SW480 (cell line): ENCODE data around the gene SYN1.

Experiments
- DNase-seq: peaks from one replicate; pipeline ENCODE4 v3.0.0-alpha.2; 2016; ENCODE audit warnings: low spot score

Gene SYN1

DNA sequence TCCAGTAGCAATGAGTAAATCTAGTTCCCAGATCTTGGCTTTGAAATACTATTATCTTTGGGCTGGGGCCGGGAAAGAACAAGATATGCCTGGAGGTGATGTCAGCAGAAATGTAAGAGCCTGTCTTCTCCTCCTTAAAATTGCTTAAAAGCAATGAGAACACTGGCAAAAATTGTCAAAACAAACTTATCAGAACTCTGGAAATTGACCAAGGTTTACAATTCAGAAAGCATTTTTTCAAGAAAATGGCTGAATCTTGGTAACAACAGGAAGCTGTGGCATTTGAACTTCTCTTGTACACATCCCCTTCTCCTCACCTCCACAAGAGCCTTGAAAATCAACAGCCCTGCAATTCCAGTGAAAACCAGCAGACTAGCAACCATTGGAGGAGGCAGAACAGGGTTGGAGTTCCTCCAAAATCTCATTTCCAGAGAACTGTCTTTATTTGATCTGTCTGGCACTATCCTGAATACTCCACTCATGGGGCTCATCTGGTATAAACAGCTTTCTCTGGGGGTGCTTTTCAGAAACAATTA, 23.9 kb downstream of the SYN1 start:
- no peak for DNase-seq

GRCh38 chrX:47593522-47593921, 26.1 kb downstream of the SYN1 start:
- DNase-seq, result no peak

DNA sequence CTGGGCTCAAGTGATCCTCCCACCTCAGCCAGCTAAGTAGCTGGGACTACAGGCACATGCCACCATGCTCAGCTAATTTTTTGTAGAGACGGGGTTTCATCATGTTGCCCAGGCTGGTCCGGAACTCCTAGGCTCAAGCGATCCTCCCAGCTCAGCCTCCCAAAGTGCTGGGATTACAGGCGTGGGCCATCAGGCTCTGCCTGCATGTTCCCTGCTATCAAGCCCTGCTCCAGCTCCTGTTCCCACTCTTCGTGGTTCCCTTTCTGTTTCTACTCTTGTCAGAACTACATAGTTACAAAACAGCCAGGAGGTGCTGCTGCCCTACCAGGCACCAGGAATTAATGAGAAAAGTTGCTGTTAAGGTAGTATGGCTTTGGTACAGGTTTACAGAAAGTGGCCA, 28.7 kb downstream of the SYN1 start:
- no peak for DNase-seq

- no peak for DNase-seq
Measured at GRCh38 chrX:47587906-47588735, 31.5 kb downstream of the SYN1 start.

DNA sequence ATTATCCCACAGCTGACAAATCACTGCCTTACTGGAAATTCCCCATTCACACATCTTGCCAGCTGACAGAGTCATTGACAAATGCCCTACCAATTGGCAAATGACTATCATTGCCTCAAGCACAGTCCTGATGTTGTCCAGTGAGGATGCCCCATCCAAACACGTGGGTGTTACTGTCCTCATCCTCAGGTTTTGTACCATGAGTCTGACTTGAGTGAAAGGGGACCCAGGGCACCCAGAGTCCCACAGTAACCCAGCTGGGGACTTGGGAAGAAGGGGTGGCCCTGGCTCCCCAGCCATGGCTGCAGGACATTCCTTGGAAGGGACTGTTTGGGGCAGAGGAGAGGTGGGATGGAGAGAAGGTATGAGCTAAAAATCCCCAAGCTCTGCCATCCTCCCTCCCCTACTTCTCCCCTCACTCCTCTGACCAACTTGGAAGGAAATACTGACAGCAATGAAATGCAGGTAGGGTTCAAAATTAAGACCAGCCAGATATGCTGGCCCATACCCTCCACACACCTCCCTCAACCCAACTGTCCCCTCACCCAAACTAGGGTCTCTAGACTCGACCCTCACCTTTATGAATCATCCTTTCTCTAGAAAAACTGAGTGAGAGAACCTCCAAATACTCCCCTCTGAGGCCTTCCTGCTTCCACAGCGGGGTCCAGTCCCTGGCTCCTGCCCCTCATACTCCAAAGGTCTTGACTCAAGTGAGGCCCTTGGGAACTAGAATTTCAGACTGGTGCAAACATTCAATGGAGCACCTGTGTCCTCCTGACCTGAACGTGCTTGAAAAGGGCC, 32.4 kb downstream of the SYN1 start:
- DNase-seq, result no peak

DNA sequence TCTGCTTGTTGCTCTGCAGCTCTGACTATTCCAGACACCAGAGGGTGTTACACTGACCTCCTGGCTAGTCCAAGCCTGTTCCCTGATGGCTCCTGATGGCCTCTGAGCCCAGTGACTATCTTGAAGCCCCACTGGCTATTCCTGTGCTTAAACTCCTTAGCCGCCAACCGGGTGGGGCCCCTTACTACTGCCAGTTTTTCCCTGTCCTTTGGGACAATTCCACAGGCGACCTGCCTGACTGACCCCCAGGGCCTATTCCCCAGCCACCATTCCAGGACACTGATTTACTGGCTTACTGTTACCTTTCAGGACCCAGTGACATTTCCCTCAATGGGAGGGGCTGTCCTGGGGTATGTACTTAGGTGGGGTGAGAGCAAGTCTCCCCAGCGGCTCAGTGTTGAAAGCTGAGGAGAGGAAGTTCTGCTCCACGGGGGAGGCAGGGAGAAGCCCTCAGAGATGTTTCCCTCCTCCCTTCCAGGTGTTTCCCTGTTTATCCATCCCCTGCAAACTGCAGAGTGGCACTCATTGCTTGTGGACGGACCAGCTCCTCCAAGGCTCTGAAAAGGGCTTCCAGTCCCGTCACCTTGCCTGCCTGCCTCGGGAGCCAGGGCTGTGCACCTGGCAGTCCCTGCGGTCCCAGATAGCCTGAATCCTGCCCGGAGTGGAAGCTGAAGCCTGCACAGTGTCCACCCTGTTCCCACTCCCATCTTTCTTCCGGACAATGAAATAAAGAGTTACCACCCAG, 33.4 kb downstream of the SYN1 start:
- no peak for DNase-seq

DNA sequence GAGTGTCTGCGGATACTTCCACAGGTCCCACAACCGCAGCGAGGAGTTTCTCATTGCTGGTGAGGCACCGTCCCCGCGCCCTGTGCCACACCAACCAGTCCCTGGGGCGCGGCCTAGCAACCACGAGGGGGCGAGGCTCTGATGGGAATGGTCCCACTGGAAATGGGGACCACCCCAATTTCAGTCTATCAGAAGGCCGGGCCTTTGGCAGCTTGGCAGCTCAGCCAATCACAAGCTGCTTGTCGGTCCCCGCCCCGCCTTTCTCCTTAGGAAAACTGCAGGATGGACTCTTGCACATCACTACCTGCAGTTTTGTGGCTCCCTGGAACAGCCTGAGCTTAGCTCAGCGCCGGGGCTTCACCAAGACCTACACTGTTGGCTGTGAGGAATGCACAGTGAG, 34.4 kb downstream of the SYN1 start:
- no peak for DNase-seq

DNA sequence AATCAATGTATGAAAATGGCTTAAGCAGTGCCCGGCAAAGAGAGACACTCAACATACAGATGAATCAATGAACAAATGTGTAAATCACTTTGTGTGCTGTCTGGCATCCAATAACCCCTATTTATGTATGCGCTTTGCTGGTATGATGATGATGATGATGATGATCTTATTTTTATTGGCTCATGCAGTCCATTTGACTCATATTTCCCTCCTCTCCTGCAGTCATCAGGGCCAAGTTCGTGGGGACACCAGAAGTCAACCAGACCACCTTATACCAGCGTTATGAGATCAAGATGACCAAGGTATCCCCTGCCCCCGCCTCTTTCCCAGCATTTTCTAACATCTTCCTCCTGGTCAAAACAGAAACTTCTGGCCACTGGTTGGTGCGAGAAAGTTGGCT, 34.9 kb downstream of the SYN1 start:
- no peak for DNase-seq

DNA sequence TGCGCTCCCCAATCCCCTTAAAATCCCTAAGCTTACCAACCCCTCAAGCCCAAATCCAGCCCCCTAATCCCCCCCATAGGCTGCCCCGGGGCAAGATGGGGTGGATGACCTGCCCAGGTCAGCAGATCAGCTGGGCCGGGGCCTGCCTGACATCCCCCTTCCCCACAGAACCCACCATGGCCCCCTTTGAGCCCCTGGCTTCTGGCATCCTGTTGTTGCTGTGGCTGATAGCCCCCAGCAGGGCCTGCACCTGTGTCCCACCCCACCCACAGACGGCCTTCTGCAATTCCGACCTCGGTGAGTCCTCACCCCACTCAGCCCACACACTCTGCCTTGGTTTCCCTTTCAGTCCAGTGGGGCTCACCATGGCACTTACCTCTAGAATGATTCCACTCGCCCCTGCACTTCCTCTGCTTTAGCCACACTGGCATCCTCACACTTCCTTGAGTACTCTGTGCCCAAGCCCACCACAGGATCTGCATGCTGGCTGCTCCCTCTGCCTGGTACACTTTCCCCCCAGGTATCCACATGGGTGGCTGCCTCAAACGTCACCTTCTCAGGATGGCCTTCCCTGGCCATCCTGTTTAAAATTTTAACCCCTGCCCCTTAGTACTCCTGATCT, 36.3 kb downstream of the SYN1 start:
- no peak for DNase-seq

- DNase-seq, result peak; percentile 93
Measured at GRCh38 chrX:47581731-47582647, 37.7 kb downstream of the SYN1 start, which contains the start of gene TIMP1. TSS of gene TIMP1 (plus strand) at chrX:47582436. CDS start at chrX:47583416, 980 bp downstream.

- no peak for DNase-seq
Measured at GRCh38 chrX:47579537-47579936, 40.1 kb downstream of the SYN1 start.

- no peak for DNase-seq
Measured at GRCh38 chrX:47578692-47579091, 41.0 kb downstream of the SYN1 start.

GRCh38 chrX:47577901-47578300, 41.8 kb downstream of the SYN1 start:
- DNase-seq, result no peak

DNA sequence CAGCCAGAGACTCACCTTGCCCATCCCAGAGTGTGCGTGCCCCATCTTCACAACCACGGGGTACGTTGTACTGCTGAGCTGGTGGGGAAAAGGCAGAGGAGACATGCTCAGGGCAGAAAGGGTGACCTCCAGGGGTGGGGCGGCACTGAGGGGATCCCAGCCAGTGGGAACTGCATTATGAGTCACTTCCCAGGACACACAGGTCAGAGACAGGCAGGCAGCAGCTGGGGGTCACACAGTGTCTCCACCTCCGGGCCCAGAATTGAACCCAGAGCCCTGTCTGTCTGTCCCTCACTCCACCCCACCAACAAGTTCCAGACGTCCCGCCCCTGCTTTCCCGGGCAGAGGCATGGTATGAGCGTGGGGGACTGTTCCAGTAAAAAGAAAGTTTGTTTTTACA, 42.2 kb downstream of the SYN1 start:
- no peak for DNase-seq

GRCh38 chrX:47576021-47576898, 43.4 kb downstream of the SYN1 start:
- no peak for DNase-seq

DNA sequence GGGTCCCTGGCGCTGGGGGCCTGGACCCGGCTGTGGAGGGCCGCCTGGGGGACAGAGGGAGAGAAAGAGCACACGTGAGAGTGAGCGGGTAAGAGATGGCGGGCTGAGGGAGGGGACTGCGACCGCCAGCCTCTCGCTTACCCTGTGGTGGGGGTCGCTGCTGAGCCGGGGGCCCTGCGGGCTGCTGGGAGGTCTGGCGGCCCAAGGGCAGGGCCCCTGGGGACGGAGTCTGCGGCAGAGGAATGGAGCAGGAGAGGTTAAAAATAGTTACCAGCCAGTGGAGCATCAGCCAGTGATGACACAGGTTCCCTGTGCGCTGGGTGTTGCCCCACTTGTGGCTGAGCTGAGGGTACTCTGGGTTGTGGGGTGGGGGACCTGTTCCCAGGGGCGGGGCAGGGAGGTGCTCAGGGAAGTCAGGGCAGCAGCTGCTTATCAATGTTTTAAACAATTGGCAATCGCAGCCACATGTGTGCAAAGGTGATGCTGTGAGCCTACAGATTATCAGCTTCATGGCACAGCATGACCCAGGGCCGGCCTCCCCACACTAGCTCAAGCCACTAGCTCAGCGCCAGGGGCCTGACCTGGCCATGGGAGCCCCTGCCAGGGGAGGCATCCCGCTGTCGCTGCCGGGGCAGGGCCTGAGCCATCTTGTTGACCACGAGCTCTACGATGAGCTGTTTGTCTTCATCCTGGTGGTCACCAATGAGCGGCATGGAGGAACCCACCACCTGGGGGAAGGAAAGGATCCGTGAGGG, 44.9 kb downstream of the SYN1 start:
- no peak for DNase-seq

DNA sequence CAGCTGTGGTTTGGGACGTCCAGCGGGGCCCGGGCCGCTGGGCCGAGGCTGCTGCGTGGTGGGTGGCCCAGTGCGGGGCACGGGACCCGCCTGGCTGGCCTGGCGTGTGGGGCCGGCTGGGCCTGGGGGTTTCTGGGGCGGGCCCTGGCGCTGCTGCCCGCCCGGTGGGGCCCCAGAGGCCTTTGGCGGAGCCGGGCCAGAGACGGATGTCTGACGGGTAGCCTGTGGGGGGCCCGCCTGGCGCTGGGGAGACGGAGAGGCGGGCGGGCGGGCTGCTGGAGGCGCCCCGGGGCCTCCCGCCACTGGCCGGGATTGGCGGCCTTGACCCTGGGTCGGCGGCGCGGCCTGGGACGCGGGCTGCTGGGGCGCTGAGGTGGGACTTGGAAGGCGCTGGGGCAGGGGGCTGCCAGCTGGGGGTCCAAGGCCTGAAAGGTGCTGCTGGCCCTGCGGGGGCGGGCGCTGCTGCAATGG, 45.5 kb downstream of the SYN1 start:
- DNase-seq, result no peak

GRCh38 chrX:47573341-47574075, 46.1 kb downstream of the SYN1 start:
- DNase-seq, result no peak
